C4-2B (cell line): ENCODE measurements around the gene HOXB13.

Experiments used
- CTCF ChIP-seq: fragments of 450-650 bp; conservative IDR thresholded peaks from 2 replicates; pipeline ENCODE4 v1.5.1; 2017; ENCODE audit warnings: mild to moderate bottlenecking
- ZFX ChIP-seq: fragments of 450-650 bp; IDR thresholded peaks from 2 replicates; pipeline ENCODE4 v1.6.1; 2017

- TF ChIP-seq CTCF, result no peak
- TF ChIP-seq ZFX, result no peak
Observed at GRCh38 chr17:48720266-48721008, 8.1 kb downstream of the HOXB13 start.
